GM19397 (cell line): ENCODE data around the gene RTN4R.

Source experiments
- ATAC-seq: cut with Tn5 transposase; IDR thresholded peaks from one replicate; pipeline ENCODE4 v1.9.1; 2021; ENCODE audit warnings: mild to moderate bottlenecking, moderate library complexity; ENCODE audit not compliant: unreplicated experiment

RTN4R gene

DNA sequence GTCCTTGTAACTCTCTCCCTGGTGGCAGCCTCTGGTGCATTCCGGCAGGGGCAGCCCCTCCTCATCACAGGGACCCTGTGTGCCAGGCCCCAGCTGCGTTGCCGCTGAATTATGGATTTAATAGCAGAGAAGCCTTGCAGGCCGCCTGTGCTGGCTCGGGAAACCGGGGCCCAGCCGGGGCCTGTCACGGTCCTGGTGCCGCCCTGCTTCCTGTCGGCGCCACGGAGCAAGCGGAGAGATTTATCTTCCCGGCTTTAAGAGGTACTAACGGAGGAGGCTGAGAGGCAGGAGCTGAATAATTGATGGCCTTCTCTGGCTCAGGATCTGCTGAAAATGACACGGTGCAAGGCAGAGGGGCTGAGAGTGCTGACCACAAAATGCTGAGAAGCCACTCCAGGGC, 63.3 kb downstream of the RTN4R start:
- no peak for ATAC-seq

DNA sequence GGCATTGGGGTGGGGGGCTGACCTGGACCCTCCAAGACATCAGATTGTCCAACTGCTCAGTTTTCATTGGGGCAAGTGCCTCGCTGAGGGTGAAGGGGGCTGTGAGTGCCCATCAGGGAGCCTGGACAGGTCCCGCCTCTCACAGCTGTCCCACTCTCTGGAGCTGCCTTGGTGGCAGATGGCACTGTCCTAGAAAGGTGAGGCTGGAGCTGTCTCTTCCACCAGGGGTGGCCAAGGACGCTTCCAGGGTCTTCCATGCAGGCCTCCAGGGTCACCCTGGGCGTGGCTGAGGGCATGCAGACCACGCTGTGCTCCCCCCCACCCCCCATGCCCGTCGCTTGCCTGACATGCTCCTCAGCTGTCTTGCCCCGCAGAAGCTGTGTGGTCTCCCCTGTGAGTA, 63.8 kb downstream of the RTN4R start:
- no peak for ATAC-seq

DNA sequence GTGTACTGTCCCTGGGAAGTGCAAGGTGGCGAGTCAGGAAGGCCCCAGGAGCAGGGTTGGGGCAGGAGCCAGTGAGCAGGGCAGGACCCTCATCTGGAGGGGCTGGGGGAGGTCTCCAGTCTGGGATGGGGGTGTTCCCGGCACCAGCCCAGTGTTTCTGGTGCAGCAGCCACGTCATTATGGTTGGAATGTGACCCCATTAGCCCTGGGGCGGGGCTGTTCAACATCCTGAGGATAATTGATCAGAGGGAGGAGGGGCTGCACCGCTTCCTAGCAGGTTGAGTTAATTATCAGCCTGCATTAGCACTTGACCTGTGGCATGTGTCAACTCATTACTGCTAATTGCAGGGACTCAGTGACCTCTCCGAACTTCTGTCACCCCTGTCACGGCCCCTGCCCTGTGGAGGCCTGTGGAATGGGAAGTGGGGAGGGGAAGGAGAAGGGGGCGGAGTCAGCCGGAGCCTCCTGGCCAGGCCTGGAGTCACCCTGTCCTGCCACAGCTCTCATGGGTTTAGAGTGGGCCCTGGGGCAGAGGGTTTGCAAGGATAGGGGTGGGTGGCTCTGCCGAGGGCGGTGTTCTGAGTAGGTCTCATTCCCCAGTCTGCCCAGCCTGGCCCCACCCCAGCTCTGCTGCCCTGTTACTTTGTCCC, 64.4 kb downstream of the RTN4R start:
- no peak for ATAC-seq

DNA sequence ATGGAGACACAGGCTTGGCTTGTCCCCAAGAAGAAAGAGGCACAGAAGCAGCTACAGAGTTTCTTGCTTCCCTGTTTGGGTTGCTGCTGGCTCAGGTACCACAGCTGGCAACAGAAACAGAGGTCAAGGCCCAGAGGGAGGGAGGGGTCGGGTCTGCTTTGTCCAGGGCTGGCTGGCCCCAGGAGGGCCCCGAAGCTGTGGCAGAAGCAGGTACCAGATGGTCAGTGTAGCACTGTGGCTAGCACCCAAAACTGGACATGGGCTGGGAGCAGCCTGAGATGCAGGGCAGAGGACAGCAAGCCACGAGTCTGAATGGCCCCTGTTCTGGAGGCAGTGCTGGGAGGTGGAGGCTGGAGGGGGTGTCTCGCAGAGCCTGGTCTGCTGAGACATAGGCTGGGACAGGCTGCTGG, 65.0 kb downstream of the RTN4R start:
- no peak for ATAC-seq

DNA sequence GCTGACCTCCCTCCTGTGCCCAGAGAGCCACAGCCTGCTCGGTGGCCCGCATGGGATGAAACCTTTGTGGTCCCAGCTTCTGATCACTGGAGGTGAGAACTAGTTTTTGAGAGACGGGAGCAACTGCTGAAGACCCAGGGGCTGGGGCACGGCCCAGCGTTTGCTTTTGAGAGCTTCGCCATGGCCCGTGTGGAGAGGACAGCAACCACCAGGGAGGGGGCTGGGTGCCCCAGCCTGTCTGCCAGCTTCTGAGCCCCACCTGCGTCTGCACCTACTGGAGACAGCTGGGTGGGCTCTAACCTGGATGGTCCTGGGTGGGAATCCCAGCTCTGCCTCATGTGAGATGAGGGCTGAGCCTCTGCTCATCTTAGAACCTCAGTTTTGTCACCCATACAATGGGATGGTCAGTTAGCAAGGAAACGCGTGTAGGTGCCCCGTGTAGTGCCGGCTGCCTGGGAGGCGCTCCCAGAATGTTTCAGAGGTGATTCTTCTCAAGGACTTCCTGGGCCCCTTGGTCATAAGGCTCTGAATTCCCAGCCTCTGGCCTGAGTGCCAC, 66.2 kb downstream of the RTN4R start:
- no peak for ATAC-seq

DNA sequence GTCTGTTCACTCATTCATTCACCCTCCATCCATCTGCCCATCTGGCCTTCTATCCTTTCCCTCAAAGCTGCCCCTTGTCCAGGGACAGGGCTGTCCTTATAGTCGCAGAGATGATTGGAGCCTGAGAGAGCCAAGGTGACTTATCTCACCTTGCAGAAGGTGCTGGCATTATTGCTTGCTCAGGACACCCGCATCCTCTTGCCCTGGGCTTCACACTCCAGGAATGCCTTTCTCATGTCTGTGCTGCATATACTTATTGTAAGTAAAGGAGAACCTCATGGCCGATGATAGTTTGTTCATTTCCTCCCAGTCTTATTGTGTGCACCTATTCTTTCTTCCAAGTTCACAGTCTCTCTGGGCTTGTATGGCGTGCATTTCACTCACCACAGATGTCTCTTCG, 68.2 kb downstream of the RTN4R start:
- no peak for ATAC-seq

DNA sequence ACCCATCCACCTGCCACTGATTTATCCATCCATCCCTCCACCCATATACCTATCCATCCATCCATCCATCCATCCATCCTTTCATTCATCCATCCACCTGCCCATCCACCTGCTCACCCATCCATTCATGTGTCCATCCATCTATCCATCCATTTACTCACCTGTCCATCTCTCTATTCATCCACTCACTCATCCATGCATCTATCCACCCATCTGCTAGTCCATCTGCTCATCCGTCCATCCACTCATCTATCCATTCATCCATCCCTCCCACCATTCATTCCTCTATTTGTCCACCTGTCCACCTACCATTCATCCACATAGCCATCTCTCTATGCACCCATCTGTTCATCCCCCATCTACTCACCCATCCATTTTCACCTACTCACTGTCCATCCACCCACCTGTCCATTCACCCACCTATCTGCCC, 68.7 kb downstream of the RTN4R start:
- ATAC-seq = no peak

DNA sequence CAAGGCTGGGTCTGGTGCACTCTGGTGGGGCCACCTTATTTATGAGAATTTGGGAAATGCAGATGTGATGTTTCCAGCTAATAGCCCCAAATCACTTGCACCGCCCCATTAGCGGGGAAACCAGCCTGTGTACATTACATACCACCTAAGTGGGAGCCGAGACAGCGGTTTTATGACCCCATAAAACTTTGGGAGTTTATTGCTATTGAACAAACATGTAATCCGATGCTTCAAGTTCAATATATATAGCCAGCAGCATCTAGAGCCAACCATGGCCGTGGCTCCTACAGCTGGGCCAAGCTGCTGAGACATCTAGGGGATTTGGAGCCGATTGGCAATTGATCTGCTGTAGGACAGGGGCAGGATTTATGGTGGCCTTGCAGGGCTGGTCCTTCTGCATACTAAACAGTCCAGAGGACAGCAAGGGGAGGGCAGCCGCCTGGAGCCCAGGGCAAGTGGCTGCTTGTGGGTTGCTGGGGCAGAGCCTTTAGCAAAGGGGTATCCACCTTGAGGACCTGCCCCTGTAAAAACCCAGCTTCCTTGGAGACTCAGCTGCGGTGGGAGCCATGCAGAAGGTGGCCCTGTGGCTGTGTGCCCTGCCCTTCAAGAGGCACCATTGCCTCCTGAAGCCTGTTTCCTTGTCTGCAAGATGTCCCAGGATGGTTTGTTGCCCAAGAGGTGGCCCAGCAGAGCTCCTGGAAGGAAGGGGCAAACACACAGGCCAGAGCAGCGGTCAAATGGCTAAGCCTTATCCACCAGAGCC, 69.4 kb downstream of the RTN4R start:
- ATAC-seq = no peak

DNA sequence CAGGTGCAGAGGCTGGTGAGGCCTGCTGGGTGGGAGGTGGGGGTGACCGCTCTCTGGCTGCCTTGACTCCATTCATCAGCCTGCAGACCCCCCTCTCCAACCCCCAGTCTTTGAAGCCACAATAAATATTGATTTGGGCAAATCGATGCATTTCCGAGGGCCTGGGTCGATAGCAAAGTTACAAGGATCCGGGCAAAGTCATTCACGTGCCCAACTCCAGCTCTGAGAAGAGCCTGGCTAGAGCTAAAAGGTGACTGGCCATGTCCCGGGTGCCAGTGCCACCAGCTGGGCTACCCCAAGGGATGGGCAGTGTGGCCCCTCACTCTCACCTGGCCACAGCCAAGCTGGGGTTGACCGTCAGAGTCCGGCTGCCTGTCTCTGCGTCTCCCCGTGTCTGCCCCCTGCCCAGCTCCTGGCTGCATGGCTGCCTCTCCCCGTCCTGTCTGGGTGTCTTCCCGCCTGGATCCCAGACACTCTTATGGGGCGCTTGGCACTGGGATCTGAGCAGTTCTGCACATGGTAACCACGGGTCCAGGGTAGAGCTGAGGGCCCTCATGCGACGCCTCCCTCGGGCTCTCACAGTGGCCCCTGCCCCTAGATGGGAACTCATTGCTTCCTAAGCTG, 70.6 kb downstream of the RTN4R start:
- no peak for ATAC-seq

DNA sequence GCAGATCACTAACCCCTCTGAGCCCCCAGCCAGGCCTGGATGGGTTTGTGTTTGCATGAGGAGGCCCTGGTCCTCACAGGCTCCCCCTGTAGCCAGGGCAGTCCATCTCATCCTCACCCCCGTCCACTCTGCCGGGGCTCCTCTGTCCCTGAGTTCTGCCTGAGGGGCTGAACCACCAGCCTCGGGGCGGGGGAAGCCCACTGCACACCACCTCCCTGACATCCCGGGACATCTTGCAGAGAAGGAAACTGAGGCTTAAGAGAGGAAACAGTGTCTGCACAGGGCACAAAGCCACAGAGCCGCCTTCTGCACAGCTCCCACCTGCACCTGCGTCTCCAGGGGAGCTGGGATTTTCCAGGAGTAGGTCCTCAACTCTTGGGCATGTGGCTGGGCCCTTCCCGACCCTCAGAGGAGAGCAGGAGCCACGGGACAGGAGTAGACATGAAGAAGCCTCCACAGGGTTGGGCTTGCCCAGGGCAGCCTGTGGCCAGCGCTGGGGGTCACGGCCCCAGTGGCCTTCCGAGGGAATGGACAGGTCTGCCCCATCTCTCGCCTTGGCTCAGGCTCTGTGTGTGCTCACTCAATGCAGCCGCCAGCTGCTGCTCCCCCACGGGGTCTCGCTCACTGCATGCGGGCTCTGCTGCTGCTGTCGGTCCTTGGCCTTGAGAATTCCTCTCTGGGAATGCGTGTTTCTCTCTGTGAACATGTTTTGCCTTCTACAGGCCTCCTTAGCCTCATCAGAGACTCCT, 71.8 kb downstream of the RTN4R start:
- no peak for ATAC-seq

DNA sequence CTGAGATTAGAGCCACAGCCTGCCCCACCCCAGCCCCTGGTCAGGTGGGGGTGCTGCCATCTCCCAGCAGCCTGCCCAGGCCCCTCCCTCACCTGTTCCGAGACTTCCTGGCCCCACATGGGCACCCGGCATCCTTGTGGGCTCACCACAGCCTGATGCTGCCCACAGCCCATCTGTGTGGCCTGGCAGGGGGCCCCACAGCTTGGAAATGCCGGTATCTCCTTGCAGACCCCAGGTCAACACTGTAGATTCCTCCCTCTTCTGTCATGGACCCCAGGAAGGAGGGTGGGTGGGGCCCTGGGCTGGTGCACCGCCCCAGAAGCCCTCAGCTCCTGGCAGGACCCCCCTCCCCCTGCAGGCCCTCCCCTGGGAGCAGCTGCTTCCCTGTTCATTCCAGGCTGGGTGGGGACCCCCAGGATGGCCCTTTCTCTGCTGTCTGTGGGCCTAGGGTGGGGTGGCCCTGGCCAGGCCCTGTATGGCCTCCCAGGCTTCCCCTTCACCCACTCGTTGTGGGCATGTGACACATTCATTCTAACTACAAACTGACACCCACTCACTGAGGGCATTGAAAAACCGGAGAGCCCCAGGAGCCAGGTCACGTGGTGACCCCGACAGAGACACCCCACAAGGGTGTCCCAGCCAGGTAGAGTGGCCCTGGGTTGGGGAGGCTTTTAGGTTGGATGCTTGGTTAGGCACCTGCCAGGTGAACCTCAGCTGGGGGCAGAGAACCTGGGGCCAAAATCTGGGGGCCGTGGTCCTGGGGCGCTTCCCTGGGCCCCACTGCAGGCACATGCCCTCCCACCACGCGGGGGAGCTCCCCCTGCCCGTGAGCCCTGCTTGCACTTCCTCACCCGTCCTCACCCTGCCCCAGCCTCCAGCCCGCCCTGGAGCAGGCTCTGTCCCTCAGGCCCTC, 73.2 kb downstream of the RTN4R start:
- no peak for ATAC-seq

DNA sequence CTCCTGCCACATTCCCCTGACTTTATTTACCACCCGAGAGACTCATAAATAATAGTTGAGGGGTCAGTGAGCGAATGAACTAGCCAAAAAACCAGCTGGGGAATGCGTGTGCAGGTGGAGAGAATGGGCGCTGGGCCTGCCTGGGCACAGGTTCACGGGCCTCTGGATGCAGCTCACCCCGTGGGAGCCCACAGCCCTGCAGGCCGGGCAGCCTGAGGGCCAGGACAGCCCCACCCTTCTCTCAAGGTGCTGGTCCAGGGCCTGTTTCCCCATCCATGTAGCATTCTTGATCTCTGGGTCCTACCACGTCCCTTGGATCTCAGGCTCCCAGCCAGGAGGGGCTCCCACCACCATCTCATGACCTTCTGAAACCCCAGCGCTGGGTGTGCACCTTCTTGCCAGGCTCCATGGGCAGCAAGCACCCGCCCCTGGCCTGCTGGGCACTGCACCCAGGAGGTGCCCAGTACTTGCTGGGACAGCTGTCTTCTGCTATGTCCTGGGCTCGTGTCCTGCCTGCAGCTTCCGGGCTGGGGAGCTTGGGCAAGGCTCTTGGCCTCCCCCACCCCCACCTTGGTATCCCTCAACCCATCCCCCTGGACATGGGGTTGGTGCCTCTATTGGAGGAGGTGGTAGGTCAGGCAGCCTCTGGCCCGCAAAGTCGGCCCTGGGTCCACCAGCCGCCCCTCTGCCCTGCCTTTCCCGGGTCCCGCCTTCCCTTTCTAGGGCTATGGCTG, 74.2 kb downstream of the RTN4R start:
- no peak for ATAC-seq

DNA sequence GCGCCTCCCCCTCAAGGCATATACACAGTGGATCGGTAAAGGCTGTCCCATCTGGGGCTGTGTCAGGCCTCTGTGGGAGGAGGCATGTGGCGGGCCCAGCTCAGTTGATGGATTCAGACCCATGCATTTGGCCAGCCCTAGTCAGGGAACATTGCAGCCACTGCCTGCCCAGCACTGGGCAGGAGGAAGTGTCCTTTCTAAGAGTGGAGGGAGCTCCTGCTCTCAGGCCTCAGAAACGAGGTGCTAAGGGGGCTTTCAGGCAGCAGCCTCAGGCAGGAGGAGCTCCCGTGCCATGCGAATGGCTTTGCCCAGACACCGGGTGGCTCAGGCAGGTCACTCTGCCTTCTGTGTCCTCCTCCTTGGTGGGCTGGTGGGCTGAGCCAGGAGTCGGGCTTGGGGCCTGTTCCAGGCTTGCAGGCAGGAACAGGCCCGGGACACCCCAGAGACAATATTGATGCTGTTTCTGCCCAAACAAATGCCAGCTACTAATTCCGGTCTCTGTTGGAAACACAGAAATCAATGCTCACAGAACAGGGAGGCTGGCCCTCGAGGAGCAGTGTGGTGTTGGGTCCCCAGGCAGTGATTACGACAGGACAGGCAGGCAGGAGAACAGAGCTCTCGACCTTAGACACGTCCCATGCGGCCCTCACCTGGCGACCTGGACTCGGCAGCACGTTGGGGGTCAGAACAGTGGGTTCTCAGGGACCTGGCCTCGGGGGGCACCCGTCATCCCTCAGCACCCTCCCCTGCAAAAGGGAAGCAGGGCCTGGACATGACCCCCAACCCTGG, 75.0 kb downstream of the RTN4R start:
- no peak for ATAC-seq

DNA sequence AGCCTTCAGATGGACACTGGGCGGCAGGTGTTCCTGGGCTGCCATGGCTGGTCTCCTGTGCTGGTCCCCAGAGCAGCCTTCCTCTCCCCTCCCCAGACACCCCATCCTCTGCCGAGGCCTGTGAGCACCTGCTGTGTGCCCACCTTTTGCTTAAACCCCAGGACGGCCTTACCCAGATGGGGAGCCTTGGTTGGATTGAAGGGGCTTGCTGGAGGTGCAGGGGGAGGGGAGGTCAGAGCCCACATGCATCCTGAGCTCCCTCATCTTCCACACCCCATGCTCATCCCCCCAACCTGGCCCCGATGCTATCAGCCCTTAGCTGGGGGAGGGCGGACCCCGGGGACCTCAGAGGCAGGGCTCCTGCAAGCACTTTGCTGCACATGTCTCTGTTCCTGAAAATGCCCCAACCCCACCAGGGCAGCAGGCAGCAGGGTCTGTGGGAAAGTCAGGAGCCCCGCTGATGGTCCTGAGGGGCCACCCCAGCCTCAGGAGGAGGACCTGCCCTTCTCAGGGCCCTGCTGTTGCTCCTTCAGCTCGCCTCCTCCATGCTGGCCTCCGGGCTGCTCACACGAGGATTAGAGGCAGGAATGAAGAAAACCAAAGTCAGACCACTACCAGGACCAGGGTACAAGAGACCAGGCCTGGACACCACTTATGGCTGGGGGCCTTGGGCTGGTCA, 75.7 kb downstream of the RTN4R start:
- ATAC-seq = no peak

DNA sequence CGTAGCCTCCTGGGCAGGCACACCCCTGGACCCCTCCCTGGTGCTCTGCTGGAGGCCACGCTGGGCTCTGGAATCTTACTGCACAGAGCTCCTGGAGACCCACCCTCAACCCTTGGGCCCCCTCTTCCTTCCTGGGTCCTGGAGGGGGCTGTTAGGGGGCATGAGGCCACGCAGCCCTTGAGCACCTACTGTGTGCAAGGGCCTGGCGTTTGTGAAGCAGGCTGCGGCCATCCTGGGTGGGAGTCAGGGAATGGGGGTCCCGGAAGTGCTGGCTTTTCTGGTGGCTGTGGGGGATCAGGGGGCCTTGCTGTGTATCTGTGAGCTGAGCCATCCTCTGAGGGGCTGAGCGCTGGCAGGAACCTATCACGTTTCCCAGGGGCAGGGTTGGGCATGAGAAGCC, 76.3 kb downstream of the RTN4R start:
- no peak for ATAC-seq
